ENCODE data around the gene MAP2K4.

Gene MAP2K4

DNA sequence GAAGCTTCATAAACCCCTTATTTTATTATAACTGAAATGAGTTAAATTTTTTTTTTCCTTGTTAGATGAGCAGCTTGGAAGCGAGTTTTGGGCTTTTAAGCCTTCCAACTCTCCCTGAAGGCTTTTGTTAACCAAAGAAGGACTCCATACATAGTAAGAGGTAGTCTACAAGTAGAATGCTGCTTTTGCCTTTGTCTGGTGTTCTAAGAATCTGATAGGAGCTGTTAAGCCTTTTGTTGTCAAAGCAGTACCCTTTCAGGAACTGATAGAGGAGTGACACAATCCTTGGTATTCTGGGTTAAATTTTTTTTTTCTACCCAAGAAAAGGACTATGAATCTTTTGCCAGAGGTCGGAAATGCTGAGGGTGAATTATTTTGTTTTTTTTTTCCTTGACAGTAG, 26.1 kb downstream of the MAP2K4 start:
- TF ChIP-seq POLR2AphosphoS5 (IDR thresholded peaks at IDR 0.05; ENCODE audit: borderline replicate concordance, low read depth, low read length) = no peak
- H3K27ac ChIP-seq = no peak overlapping the region
- H3K9me3 ChIP-seq (ENCODE audit: low read depth, low read length) = no peaks in the 10 kb centered on the region
- no peak for DNase-seq (ENCODE audit: low read depth, low spot score)
- H3K9ac ChIP-seq (ENCODE audit: insufficient read length) = no peak overlapping the region
- H3K36me3 ChIP-seq (ENCODE audit: insufficient read depth, low read length) = no peaks in the 10 kb centered on the region
- no peak overlapping the region for H3K4me3 ChIP-seq

DNA sequence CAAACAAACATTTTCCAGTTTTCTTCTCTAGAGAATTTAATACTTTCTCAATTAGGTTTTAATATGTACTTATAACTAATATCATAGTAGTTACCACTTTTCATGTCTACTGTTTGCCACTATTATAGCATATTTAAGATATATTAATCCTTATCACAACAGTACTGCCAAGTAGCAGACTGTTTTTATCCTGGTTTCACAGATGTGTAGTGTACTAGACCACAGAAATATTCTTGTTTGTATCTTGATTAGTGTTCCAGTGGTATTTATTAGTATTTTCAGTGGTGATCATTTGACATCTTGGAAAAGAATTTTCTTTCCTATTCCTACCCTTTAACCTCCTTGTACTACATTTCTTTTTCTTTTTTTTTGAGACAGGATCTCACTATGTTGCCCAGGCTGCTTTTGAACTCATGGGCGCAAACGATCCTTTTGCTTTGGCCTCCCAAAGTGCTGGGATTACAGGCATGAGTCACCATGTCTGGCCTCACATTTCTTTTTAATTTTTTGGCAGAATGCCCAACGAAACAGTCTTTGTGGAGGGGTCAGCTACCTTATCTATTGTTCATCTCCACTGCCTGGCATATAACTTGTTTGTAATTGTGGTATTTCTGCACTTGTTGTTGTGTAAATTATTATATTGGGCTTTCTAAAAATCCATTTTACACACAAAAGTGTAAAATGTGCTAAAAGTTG, 27.2 kb downstream of the MAP2K4 start:
- H3K36me3 ChIP-seq (ENCODE audit: insufficient read depth, low read length) = no peaks in the 10 kb centered on the region
- H3K27ac ChIP-seq = no peak overlapping the region
- no peak overlapping the region for H3K4me3 ChIP-seq
- no peak overlapping the region for H3K9ac ChIP-seq (ENCODE audit: insufficient read length)
- no peak for DNase-seq (ENCODE audit: low read depth, low spot score)
- TF ChIP-seq EZH2 (IDR thresholded peaks at IDR 0.05) (no peak), FOXP2 (optimal IDR thresholded peaks at IDR 0.05; ENCODE audit: control extremely low read depth, extremely low read length, insufficient read depth) (no peak), POLR2AphosphoS5 (IDR thresholded peaks at IDR 0.05; ENCODE audit: borderline replicate concordance, low read depth, low read length) (no peak)
- H3K9me3 ChIP-seq (ENCODE audit: low read depth, low read length) = no peaks in the 10 kb centered on the region

DNA sequence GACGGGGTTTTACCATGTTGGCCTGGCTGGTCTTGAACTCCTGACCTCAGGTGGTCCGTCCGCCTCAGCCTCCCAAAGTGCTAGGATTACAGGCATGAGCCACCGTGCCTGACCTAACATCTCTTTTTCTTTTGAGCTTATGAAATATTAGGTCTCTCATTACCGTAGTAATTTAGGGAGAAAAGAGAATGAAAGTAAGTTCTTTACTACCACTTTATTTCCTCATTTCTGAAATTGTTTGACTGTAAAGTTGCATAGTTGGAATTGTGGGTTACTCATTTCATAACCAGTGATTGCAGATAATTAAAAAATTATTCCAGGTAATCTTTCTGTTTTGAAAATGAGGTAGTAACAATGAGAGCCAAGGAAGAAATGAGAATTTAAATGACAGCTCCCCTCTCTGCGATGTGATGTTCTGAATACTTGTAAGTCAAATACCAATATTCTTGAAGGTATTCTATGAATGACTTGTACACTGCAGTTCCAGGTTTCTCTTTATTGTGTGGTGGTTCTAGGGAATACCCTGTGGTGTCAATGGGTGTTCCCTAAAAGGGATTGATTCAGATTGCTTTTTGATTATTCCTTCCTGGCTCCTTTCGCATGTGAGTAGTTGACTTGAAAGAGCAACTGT, 28.3 kb downstream of the MAP2K4 start:
- H3K4me3 ChIP-seq = no peak overlapping the region
- H3K27ac ChIP-seq = no peak overlapping the region
- H3K9ac ChIP-seq (ENCODE audit: insufficient read length) = no peak overlapping the region
- DNase-seq (ENCODE audit: low read depth, low spot score) = no peak
- no peaks in the 10 kb centered on the region for H3K9me3 ChIP-seq (ENCODE audit: low read depth, low read length)
- TF ChIP-seq EZH2 (IDR thresholded peaks at IDR 0.05) (no peak), FOXP2 (optimal IDR thresholded peaks at IDR 0.05; ENCODE audit: control extremely low read depth, extremely low read length, insufficient read depth) (no peak), POLR2AphosphoS5 (IDR thresholded peaks at IDR 0.05; ENCODE audit: borderline replicate concordance, low read depth, low read length) (no peak)
- no peaks in the 10 kb centered on the region for H3K36me3 ChIP-seq (ENCODE audit: insufficient read depth, low read length)

DNA sequence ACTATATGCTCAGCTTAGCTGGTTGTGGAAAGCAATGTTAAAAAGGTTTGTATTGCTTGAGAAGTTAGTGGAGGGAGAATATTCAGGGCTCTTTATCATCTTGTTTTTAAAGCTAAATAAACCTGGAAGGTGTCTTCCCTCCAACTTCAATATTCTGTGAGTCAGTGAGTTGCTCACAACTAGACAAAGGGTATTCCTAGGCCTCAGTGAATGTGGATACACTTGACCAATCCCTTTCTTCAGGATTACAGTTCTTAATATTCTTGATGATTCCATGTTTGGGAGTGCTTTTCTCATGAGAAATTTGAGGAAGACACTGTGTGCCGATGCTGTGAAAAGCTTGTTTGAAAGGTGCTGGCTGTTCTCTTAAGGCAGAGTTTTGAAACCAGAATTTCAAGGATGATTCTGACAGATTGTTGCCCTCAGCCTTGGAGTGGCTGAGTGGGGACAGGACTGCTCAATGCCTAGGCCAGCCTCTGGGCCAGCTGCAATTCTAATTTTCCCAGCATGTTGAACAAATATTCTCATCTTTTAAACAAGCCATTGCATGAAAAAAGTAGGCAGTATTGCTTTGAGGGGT, 30.1 kb downstream of the MAP2K4 start:
- Histone ChIP-seq H3K4me3 (no peak overlapping the region), H3K36me3 (ENCODE audit: insufficient read depth, low read length) (peaks cover 3% of the 10 kb centered on the region; the same call in 1 of the 2 replicates), H3K9me3 (ENCODE audit: low read depth, low read length) (no peaks in the 10 kb centered on the region), H3K27ac (no peak overlapping the region), H3K9ac (ENCODE audit: insufficient read length) (no peak overlapping the region)
- DNase-seq (ENCODE audit: low read depth, low spot score) = no peak
- TF ChIP-seq POLR2AphosphoS5 (IDR thresholded peaks at IDR 0.05; ENCODE audit: borderline replicate concordance, low read depth, low read length) (no peak), EZH2 (IDR thresholded peaks at IDR 0.05) (no peak), FOXP2 (optimal IDR thresholded peaks at IDR 0.05; ENCODE audit: control extremely low read depth, extremely low read length, insufficient read depth) (no peak)

DNA sequence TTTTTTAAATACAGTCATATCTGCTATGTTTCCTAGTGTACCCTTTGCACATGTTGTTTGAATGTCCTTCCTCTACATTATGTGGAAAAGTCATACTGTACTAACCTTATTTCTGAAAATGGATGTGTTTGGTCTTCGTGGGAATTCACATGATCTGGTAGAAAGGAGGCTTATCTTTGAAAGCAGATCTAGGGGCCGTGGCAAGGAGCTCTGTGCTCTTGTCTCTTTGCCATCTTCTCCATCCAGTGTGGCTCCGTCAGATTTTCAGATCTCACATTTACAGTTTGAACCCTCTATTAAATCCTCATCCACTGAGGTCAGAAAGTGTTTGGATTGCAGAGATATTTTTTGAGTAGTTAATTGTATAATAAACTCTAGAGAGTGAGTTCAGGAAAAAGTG, 32.9 kb downstream of the MAP2K4 start:
- no peak overlapping the region for H3K9ac ChIP-seq (ENCODE audit: insufficient read length)
- H3K27ac ChIP-seq = no peak overlapping the region
- H3K36me3 ChIP-seq (ENCODE audit: insufficient read depth, low read length) = peaks cover 3% of the 10 kb centered on the region; the same call in 1 of the 2 replicates
- DNase-seq (ENCODE audit: low read depth, low spot score) = no peak
- TF ChIP-seq POLR2AphosphoS5 (IDR thresholded peaks at IDR 0.05; ENCODE audit: borderline replicate concordance, low read depth, low read length) (no peak), EZH2 (IDR thresholded peaks at IDR 0.05) (no peak)
- H3K4me3 ChIP-seq = no peak overlapping the region
- H3K9me3 ChIP-seq (ENCODE audit: low read depth, low read length) = no peaks in the 10 kb centered on the region

DNA sequence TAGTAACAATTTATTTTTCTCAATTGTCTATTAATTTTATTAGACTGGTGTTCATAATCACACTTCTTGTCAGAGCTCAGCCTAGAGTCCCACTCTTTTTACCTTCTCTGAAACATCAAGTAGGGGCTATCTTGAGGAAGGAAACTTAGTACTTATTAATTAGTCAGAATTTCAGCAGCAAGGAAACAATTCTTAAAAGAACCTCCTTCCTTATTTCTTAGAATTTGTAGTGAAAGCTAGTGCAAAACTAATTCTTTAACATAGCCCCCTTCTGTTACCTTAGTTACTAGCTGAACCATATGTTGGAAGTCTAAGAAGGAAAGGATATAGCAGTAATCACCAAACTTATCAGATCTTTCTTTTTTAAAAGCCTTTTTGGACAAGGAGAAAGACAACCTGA, 35.2 kb downstream of the MAP2K4 start:
- H3K9me3 ChIP-seq (ENCODE audit: low read depth, low read length) = no peaks in the 10 kb centered on the region
- no peak for DNase-seq (ENCODE audit: low read depth, low spot score)
- H3K4me3 ChIP-seq = no peak overlapping the region
- H3K27ac ChIP-seq = no peak overlapping the region
- no peak overlapping the region for H3K9ac ChIP-seq (ENCODE audit: insufficient read length)
- H3K36me3 ChIP-seq (ENCODE audit: insufficient read depth, low read length) = peaks cover 3% of the 10 kb centered on the region; the same call in 1 of the 2 replicates
- TF ChIP-seq EZH2 (IDR thresholded peaks at IDR 0.05) (no peak), FOXP2 (optimal IDR thresholded peaks at IDR 0.05; ENCODE audit: control extremely low read depth, extremely low read length, insufficient read depth) (no peak), POLR2AphosphoS5 (IDR thresholded peaks at IDR 0.05; ENCODE audit: borderline replicate concordance, low read depth, low read length) (no peak)

DNA sequence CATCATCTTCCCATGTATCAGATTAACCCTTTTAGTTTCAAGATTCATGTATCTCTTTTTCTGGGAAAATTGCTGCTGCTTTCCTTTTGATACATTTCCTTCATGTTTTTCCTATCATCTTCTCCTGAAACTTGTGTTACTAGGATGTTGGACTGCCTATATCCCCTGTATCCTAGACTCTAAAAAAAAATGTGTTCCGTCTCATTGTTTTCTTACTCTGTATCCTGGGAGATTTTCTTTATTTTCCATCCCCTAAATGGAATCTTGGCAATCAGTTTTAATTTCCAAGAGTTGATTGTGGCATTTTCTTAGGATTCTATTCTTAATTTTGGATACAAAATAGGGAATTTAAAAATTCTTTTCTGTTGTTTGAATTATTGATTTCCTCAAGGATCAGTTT, 36.8 kb downstream of the MAP2K4 start:
- Histone ChIP-seq H3K27ac (no peak overlapping the region), H3K9me3 (ENCODE audit: low read depth, low read length) (no peaks in the 10 kb centered on the region), H3K36me3 (ENCODE audit: insufficient read depth, low read length) (peaks cover 3% of the 10 kb centered on the region; the same call in 1 of the 2 replicates), H3K4me3 (no peak overlapping the region), H3K9ac (ENCODE audit: insufficient read length) (no peak overlapping the region)
- DNase-seq (ENCODE audit: low read depth, low spot score) = no peak
- TF ChIP-seq EZH2 (IDR thresholded peaks at IDR 0.05) (no peak), FOXP2 (optimal IDR thresholded peaks at IDR 0.05; ENCODE audit: control extremely low read depth, extremely low read length, insufficient read depth) (no peak), POLR2AphosphoS5 (IDR thresholded peaks at IDR 0.05; ENCODE audit: borderline replicate concordance, low read depth, low read length) (no peak)

DNA sequence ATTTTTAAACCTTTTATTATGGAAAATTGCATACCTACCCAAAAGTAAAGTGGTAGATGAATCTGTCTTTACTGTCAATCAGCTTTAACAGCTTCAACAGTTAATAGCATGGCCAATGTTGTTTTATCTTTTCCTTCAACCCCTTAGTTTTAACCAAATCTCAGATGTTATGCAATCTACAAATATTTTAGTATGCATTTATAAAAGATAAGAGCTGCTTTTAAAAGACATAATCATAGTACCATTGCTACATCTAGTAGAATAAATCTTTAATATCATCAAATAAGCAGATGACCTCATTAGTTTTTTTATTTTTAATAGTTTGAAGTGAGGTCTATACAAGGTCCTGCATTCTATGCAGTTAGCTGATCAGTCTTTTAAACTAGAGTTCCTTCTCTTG, 37.9 kb downstream of the MAP2K4 start:
- Histone ChIP-seq H3K9ac (ENCODE audit: insufficient read length) (no peak overlapping the region), H3K27ac (no peak overlapping the region), H3K4me3 (no peak overlapping the region), H3K36me3 (ENCODE audit: insufficient read depth, low read length) (peaks cover 10% of the 10 kb centered on the region), H3K9me3 (ENCODE audit: low read depth, low read length) (no peaks in the 10 kb centered on the region)
- TF ChIP-seq POLR2AphosphoS5 (IDR thresholded peaks at IDR 0.05; ENCODE audit: borderline replicate concordance, low read depth, low read length) (no peak), FOXP2 (optimal IDR thresholded peaks at IDR 0.05; ENCODE audit: control extremely low read depth, extremely low read length, insufficient read depth) (no peak), EZH2 (IDR thresholded peaks at IDR 0.05) (no peak)
- no peak for DNase-seq (ENCODE audit: low read depth, low spot score)

Measured in SK-N-MC (cell line).